WTC11 (cell line): ENCODE results near the gene AFF3. TPM values are rescaled to one million over a fixed set of nuclear protein-coding genes. Genes with fewer than 3 reads are reported as not detected.

Experiments
- ATAC-seq: fragments of 200-7000 bp; cut with Tn5 transposase; 2 replicates; pipeline ENCODE4 v1.10.0; 2021; ENCODE audit warnings: mild to moderate bottlenecking, moderate library complexity
- CTCF ChIA-PET: fragments of 300-600 bp; sonication (Branson Sonifier 250); formaldehyde crosslinking; loops from one replicate; lab custom pipeline; 2021; ENCODE audit warnings: antibody characterized with exemption; lab: Charles Lee
- POLR2A ChIA-PET: fragments of 350-600 bp; sonication (Branson Sonifier 250); formaldehyde crosslinking; loops from one replicate; lab custom pipeline; 2021; ENCODE audit warnings: antibody characterized with exemption; lab: Charles Lee
- DNase-seq: peaks from one replicate; pipeline ENCODE4 v3.0.0; 2021; ENCODE audit warnings: low spot score
- H3K27ac Mint-ChIP-seq: 2 replicates; pipeline ENCODE4 v1.8.0; 2021; ENCODE audit warnings: mixed read lengths
- H3K27me3 Mint-ChIP-seq: 2 replicates; pipeline ENCODE4 v1.8.0; 2021; ENCODE audit warnings: low read depth, mild to moderate bottlenecking, moderate library complexity, mixed read lengths
- H3K36me3 Mint-ChIP-seq: 2 replicates; pipeline ENCODE4 v1.8.0; 2021; ENCODE audit warnings: mixed read lengths
- H3K4me1 Mint-ChIP-seq: 2 replicates; pipeline ENCODE4 v1.8.0; 2022; ENCODE audit warnings: mixed read lengths
- H3K4me3 Mint-ChIP-seq: 2 replicates; pipeline ENCODE4 v1.8.0; 2021; ENCODE audit warnings: mild to moderate bottlenecking, moderate library complexity, mixed read lengths
- H3K9me3 Mint-ChIP-seq: 2 replicates; pipeline ENCODE4 v1.8.0; 2021; ENCODE audit warnings: mixed read lengths
- AR ChIP-seq: fragments of 250-450 bp; sonication (Bioruptor Pico); IDR thresholded peaks from 2 replicates; pipeline ENCODE4 v1.9.0; 2021; ENCODE audit warnings: mild to moderate bottlenecking
- ATF3 ChIP-seq: sonication (generic); formaldehyde crosslinking; conservative IDR thresholded peaks from 2 replicates; pipeline ENCODE4 v1.8.1; 2022; ENCODE audit warnings: mild to moderate bottlenecking, missing genetic modification reagents
- CBFB ChIP-seq: sonication (generic); formaldehyde crosslinking; IDR thresholded peaks from 2 replicates; pipeline ENCODE4 v1.8.1; 2022; ENCODE audit warnings: mild to moderate bottlenecking, low read depth, missing genetic modification reagents
- CDX4 ChIP-seq: fragments of 250-450 bp; sonication (Bioruptor Pico); IDR thresholded peaks from 2 replicates; pipeline ENCODE4 v1.9.0; 2021; ENCODE audit warnings: moderate library complexity, mild to moderate bottlenecking, inconsistent platforms, borderline replicate concordance
- CREB1 ChIP-seq: sonication (generic); formaldehyde crosslinking; IDR thresholded peaks from 2 replicates; pipeline ENCODE4 v1.8.0; 2023; ENCODE audit warnings: mild to moderate bottlenecking, missing genetic modification reagents
- FOXJ3 ChIP-seq: sonication (generic); formaldehyde crosslinking; IDR thresholded peaks from 2 replicates; pipeline ENCODE4 v1.9.0; 2021; ENCODE audit warnings: missing genetic modification reagents, mild to moderate bottlenecking, borderline replicate concordance
- GTF2I ChIP-seq: fragments of 250-450 bp; sonication (Bioruptor Pico); conservative IDR thresholded peaks from 2 replicates; pipeline ENCODE4 v1.4.0; 2021; ENCODE audit warnings: mild to moderate bottlenecking
- HMGXB4 ChIP-seq: sonication (generic); formaldehyde crosslinking; IDR thresholded peaks from 2 replicates; pipeline ENCODE4 v1.8.1; 2023; ENCODE audit warnings: mild to moderate bottlenecking, moderate library complexity, missing genetic modification reagents
- MXD4 ChIP-seq: fragments of 250-450 bp; sonication (Bioruptor Pico); IDR thresholded peaks from 2 replicates; pipeline ENCODE4 v1.8.0; 2021; ENCODE audit warnings: mild to moderate bottlenecking, moderate library complexity, borderline replicate concordance
- NR1H2 ChIP-seq: sonication (generic); formaldehyde crosslinking; IDR thresholded peaks from 2 replicates; pipeline ENCODE4 v1.9.0; 2021; ENCODE audit warnings: mild to moderate bottlenecking, moderate library complexity, missing genetic modification reagents
- OVOL2 ChIP-seq: fragments of 250-450 bp; sonication (Bioruptor Pico); IDR thresholded peaks from 2 replicates; pipeline ENCODE4 v1.9.0; 2021; ENCODE audit warnings: mild to moderate bottlenecking, borderline replicate concordance
- RORB ChIP-seq: fragments of 250-450 bp; sonication (Bioruptor Pico); IDR thresholded peaks from 2 replicates; pipeline ENCODE4 v1.9.0; 2021; ENCODE audit warnings: mild to moderate bottlenecking
- USF2 ChIP-seq: sonication (generic); formaldehyde crosslinking; IDR thresholded peaks from 2 replicates; pipeline ENCODE4 v1.8.1; 2023; ENCODE audit warnings: mild to moderate bottlenecking, missing genetic modification reagents, moderate library complexity
- ZBTB43 ChIP-seq: sonication (generic); formaldehyde crosslinking; IDR thresholded peaks from 2 replicates; pipeline ENCODE4 v1.8.1; 2023; ENCODE audit warnings: mild to moderate bottlenecking, missing genetic modification reagents
- ZNF121 ChIP-seq: sonication (generic); formaldehyde crosslinking; IDR thresholded peaks from 2 replicates; pipeline ENCODE4 v1.8.0; 2023; ENCODE audit warnings: missing genetic modification reagents
- ZNF281 ChIP-seq: sonication (generic); formaldehyde crosslinking; IDR thresholded peaks from 2 replicates; pipeline ENCODE4 v1.8.0; 2023; ENCODE audit warnings: mild to moderate bottlenecking, missing genetic modification reagents
- ZNF425 ChIP-seq: fragments of 250-450 bp; sonication (Bioruptor Pico); conservative IDR thresholded peaks from 2 replicates; pipeline ENCODE4 v1.9.0; 2021; ENCODE audit warnings: mild to moderate bottlenecking
- ZNF532 ChIP-seq: fragments of 250-450 bp; sonication (Bioruptor Pico); IDR thresholded peaks from 2 replicates; pipeline ENCODE4 v1.9.0; 2021; ENCODE audit warnings: mild to moderate bottlenecking, borderline replicate concordance
- ZNF671 ChIP-seq: fragments of 250-450 bp; sonication (Bioruptor Pico); IDR thresholded peaks from 2 replicates; pipeline ENCODE4 v1.8.0; 2021; ENCODE audit warnings: mild to moderate bottlenecking
- total RNA-seq: library from RNA; stranded (reverse); gene quantifications from 3 replicates; pipeline ENCODE4 v1.2.3, GENCODE V29; 2021

The AFF3 gene
- total RNA-seq, 1 experiment from 2014 or later: 1.2 TPM

- H3K36me3 Mint-ChIP-seq: no peaks in the 10 kb centered on the region
- H3K27ac Mint-ChIP-seq: no peak overlapping the region
- ATAC-seq (peak; percentile 55), DNase-seq (no peak)
- H3K9me3 Mint-ChIP-seq: no peaks in the 10 kb centered on the region
- POLR2A ChIA-PET: no interaction called here
- TF ChIP-seq ZNF671 (no peak), ZNF532 (CRISPR knock-in tag) (no peak), FOXJ3 (CRISPR knock-in tag) (no peak), HMGXB4 (CRISPR knock-in tag) (no peak), ZBTB43 (no peak), ZNF425 (CRISPR knock-in tag) (no peak), NR1H2 (CRISPR knock-in tag) (no peak), ZNF121 (CRISPR knock-in tag) (no peak), GTF2I (no peak), OVOL2 (CRISPR knock-in tag) (no peak), ZNF281 (CRISPR knock-in tag) (no peak), MXD4 (CRISPR knock-in tag) (no peak), AR (CRISPR knock-in tag) (no peak), CREB1 (CRISPR knock-in tag) (no peak), ATF3 (no peak), RORB (CRISPR knock-in tag) (no peak), USF2 (CRISPR knock-in tag) (no peak), CBFB (CRISPR knock-in tag) (no peak), CDX4 (no peak)
- TF ChIP-seq, all 79 proteins: peak for 0
- Mint-ChIP-seq H3K4me3 (no peak overlapping the region), H3K27me3 (no peaks in the 10 kb centered on the region; the same call in 1 of the 2 replicates), H3K4me1 (peaks cover 18% of the 10 kb centered on the region)
- CTCF ChIA-PET: interaction anchor here (0.6 to 2.2 kb wide), 7 partner anchors 10 to 514 kb away, joined by 3 to 9 read pairs (median 3); no protein-coding TSS in a partner anchor
Measured at GRCh38 chr2:99747842-99748241, 394.5 kb downstream of the AFF3 start.
